Mesothelial cell of epicardium (in vitro differentiated cells): ENCODE measurements around the gene FRAS1. TPM values are rescaled to one million over a fixed set of nuclear protein-coding genes. Genes with fewer than 3 reads are reported as not detected.

Source experiments
- DNase-seq, 2 experiments: peaks; one replicate each; pipeline ENCODE4 v3.0.0; 2021; ENCODE audit warnings: low spot score in 2 of 2; ENCODE audit not compliant: unreplicated experiment in 2 of 2
- H3K27ac Mint-ChIP-seq: 2 replicates; pipeline ENCODE4 v1.8.0; 2021; ENCODE audit warnings: mixed read lengths
- H3K27me3 Mint-ChIP-seq: 2 replicates; pipeline ENCODE4 v1.8.0; 2021; ENCODE audit warnings: low read depth, mixed read lengths
- H3K36me3 Mint-ChIP-seq: 2 replicates; pipeline ENCODE4 v1.8.0; 2021; ENCODE audit warnings: mixed read lengths
- H3K4me1 Mint-ChIP-seq: 2 replicates; pipeline ENCODE4 v1.8.0; 2021; ENCODE audit warnings: mixed read lengths
- H3K4me3 Mint-ChIP-seq: 2 replicates; pipeline ENCODE4 v1.8.0; 2021; ENCODE audit warnings: mild to moderate bottlenecking, moderate library complexity, mixed read lengths
- H3K9me3 Mint-ChIP-seq: 2 replicates; pipeline ENCODE4 v1.8.0; 2021; ENCODE audit warnings: mixed read lengths
- total RNA-seq: library from RNA; stranded (reverse); gene quantifications from 3 replicates; pipeline ENCODE4 v1.2.1, GENCODE V29; 2021
- TF ChIP-seq, protein P1 (sequence below): fragments of 200-600 bp; sonication (generic); IDR thresholded peaks from one replicate; pipeline ENCODE4 v1.5.0; 2021; ENCODE audit warnings: antibody characterized with exemption; ENCODE audit not compliant: unreplicated experiment

Gene FRAS1
- total RNA-seq, 1 donor from 2014 or later = 51.9 TPM

DNA sequence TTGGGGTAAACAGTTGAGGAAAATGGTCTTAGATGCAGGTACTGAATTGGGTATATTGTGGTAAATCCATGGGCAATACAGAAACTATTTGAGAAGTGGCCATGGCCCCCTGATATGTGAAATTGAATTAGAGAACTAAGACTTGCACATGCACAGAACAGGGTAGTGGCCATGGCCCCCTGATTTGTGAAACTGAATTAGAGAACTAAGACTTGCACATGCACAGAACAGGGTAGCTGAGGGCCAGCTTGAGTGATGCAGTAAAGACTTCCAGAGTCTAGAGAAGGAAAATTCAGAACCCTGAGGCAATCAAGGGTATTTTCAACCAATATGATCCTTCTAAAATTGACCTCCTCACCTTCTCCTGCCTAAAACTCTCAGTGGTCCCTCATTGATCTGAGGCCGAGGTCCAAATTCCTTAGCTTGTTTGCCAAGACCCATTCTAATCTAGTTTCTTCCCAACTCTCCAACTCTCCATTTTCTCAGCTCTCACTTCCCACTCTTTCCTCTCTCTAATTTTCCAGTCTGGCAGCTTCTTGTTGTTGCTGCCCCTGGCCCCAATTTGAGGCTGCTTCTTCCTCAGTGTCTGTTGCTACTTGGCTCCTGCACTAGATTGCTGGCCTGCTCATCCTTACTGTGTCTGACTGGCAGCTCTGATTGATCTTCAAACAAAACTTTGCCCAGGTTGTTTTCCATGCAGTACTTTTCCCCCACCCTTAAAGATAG, 72.4 kb downstream of the FRAS1 start:
- H3K36me3 Mint-ChIP-seq = peaks cover 8% of the 10 kb centered on the region
- no peak overlapping the region for H3K4me3 Mint-ChIP-seq
- no peaks in the 10 kb centered on the region for H3K27me3 Mint-ChIP-seq
- TF ChIP-seq, protein P1, sequence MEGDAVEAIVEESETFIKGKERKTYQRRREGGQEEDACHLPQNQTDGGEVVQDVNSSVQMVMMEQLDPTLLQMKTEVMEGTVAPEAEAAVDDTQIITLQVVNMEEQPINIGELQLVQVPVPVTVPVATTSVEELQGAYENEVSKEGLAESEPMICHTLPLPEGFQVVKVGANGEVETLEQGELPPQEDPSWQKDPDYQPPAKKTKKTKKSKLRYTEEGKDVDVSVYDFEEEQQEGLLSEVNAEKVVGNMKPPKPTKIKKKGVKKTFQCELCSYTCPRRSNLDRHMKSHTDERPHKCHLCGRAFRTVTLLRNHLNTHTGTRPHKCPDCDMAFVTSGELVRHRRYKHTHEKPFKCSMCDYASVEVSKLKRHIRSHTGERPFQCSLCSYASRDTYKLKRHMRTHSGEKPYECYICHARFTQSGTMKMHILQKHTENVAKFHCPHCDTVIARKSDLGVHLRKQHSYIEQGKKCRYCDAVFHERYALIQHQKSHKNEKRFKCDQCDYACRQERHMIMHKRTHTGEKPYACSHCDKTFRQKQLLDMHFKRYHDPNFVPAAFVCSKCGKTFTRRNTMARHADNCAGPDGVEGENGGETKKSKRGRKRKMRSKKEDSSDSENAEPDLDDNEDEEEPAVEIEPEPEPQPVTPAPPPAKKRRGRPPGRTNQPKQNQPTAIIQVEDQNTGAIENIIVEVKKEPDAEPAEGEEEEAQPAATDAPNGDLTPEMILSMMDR = no peak
- no peak for DNase-seq
- no peak overlapping the region for H3K27ac Mint-ChIP-seq
- H3K4me1 Mint-ChIP-seq = peaks cover 11% of the 10 kb centered on the region
- H3K9me3 Mint-ChIP-seq = peaks cover 11% of the 10 kb centered on the region

DNA sequence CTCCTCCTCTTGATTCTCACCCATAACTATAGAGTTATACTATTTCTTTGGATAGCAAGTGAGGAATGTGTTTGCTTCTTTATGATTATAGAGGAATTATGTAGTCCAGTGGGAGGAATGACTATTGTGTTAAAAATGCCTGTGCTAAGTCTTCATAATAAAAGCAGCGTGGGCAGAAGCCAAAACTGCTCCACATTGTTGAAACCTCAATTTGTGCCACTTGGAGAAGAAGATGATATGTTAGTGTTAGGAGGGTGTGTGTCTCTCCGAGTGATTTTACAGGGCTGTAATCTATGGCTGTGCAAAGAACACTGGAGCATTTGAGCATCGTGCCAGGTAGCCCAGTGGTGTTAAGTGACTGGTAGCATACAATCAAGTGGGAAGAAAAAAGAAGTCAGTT, 74.3 kb downstream of the FRAS1 start:
- no peak overlapping the region for H3K4me3 Mint-ChIP-seq
- H3K27me3 Mint-ChIP-seq = no peaks in the 10 kb centered on the region
- TF ChIP-seq, protein P1 = no peak
- no peak overlapping the region for H3K27ac Mint-ChIP-seq
- no peak for DNase-seq
- H3K36me3 Mint-ChIP-seq = peaks cover 8% of the 10 kb centered on the region
- peaks cover 11% of the 10 kb centered on the region for H3K9me3 Mint-ChIP-seq
- peaks cover 14% of the 10 kb centered on the region for H3K4me1 Mint-ChIP-seq

DNA sequence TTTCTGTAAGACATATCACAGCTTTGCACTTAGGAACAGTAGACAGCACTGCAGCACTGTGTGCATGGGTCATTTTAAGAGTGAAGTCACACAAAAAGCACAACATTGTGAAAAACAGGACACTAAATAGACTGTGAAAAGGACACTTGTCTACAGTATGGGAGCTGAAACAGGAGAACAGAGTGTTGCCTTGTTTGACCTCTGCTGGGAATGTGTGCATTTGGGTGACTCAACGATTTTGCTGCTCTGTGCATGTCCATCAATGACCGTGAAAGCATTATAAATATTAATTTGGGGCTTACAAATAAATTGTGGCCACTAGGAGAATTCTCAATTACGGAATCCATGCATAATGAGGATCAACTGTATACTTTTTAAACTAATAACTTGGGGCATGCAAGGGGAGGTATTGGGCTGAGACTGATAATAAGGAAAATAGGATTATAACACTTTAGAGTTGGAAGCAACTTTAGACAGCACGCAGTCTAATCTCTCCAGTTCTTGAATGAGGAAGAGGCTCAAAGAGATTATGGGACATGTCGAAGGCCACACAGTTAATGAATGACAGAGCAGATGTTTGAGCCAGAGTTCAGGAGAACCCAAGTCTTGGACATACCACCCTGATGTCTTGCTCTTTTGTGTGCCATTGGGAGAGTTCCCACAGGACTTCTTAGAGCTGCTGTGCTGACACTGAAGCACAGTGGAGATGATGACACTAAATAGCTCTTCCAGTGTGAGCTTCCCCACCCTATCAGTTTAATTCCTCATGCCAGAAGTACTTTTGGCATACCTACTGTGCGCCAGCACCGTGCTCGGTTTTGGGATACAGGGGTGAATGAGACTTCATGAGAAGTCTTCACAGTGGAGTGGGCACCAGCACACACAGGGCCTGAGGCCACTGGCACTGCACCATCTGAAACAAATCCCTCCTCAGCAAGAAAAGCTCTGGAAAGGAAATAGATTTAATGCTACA, 79.3 kb downstream of the FRAS1 start:
- TF ChIP-seq, protein P1 = no peak
- H3K36me3 Mint-ChIP-seq = peaks cover 4% of the 10 kb centered on the region
- H3K27me3 Mint-ChIP-seq = no peaks in the 10 kb centered on the region
- DNase-seq = no peak
- H3K27ac Mint-ChIP-seq = no peak overlapping the region
- H3K4me3 Mint-ChIP-seq = no peak overlapping the region
- H3K9me3 Mint-ChIP-seq = peaks cover 5% of the 10 kb centered on the region
- peaks cover 13% of the 10 kb centered on the region for H3K4me1 Mint-ChIP-seq

DNA sequence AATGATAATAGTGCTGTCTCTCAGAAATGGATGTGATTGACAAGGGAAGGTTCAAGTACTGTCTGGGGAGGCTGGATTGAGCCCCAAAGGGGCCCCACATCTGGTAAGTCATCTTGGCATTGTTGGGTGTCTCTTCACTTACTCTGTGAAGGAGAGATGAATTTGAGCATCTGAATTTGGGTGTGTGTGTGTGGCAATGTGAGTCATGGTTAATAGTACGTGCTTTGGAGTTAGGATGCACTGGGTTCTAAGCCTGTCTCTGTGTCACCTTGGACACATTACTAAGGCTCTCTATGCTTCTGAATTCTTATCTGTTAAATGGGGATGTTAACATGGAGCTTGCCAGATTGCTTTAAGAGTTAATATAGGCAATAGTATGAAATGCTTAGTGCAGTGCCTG, 80.4 kb downstream of the FRAS1 start:
- Mint-ChIP-seq H3K27me3 (no peaks in the 10 kb centered on the region), H3K36me3 (peaks cover 15% of the 10 kb centered on the region), H3K9me3 (peaks cover 16% of the 10 kb centered on the region), H3K4me3 (no peak overlapping the region), H3K4me1 (peaks cover 8% of the 10 kb centered on the region), H3K27ac (no peak overlapping the region)
- DNase-seq = no peak
- TF ChIP-seq, protein P1 = no peak

DNA sequence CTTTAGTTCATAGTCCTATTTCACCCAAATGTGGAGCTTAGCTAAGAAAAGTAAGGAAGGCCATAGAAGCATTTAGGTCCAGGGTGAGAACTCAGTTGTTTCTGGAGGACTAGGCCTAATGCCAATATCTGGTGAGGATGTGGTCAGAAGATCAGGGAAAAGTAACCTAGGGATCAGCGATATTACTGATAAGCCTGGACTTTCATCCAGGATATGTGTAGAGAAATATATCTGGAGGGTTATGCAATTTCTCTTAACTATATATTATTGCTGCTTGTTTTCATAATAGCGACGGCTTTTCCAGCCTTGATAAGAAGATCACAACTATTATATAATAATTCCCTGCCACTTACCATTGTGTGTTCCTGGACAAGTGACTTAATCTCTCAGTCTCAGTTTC, 81.1 kb downstream of the FRAS1 start:
- H3K27me3 Mint-ChIP-seq = no peaks in the 10 kb centered on the region
- no peak overlapping the region for H3K27ac Mint-ChIP-seq
- TF ChIP-seq, protein P1 = no peak
- DNase-seq = no peak
- H3K4me1 Mint-ChIP-seq = peaks cover 8% of the 10 kb centered on the region
- H3K9me3 Mint-ChIP-seq = peaks cover 19% of the 10 kb centered on the region
- peaks cover 16% of the 10 kb centered on the region for H3K36me3 Mint-ChIP-seq
- H3K4me3 Mint-ChIP-seq = no peak overlapping the region
